Pons (tissue), 1 donor: ENCODE measurements around the gene CDH1.
"Not testable (repeated sequence)": the region's sequence is repeated elsewhere in the genome, so short reads cannot be mapped to it uniquely, and the experiment has no call there.

Source experiments
- DNase-seq: peaks from one replicate; pipeline ENCODE4 v3.0.0-alpha.2; 2016; ENCODE audit warnings: low spot score

CDH1 gene

DNA sequence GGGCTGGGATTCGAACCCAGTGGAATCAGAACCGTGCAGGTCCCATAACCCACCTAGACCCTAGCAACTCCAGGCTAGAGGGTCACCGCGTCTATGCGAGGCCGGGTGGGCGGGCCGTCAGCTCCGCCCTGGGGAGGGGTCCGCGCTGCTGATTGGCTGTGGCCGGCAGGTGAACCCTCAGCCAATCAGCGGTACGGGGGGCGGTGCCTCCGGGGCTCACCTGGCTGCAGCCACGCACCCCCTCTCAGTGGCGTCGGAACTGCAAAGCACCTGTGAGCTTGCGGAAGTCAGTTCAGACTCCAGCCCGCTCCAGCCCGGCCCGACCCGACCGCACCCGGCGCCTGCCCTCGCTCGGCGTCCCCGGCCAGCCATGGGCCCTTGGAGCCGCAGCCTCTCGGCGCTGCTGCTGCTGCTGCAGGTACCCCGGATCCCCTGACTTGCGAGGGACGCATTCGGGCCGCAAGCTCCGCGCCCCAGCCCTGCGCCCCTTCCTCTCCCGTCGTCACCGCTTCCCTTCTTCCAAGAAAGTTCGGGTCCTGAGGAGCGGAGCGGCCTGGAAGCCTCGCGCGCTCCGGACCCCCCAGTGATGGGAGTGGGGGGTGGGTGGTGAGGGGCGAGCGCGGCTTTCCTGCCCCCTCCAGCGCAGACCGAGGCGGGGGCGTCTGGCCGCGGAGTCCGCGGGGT lies at the start of gene CDH1:
TSS of gene CDH1 (plus strand) at position 247 of the 684 bp plus-strand sequence. CDS start at position 371, 124 bp downstream.
- DNase-seq = no peak

DNA sequence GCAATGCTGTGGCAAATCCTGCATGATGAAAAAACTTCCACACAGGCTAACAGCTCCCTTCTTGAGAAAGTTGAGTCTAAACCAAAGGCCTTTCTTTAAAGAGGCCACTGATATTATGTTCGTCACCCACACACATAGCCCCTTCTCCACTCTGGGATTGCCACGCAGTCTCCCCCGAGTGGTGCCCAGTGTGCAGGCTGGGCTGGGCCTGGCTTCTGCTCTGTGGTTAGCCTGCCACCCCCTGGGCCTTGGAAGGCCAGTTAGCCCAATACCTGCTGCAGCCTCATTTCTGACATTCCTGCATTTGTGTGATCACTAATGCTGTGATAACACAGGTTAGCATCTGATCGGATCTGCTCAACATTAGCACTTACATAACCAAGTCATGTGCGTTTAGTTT lies 47.2 kb upstream of the CDH1 start:
- DNase-seq = no peak

- no peak for DNase-seq
Measured at GRCh38 chr16:68695575-68695974, 41.5 kb upstream of the CDH1 start.

DNA sequence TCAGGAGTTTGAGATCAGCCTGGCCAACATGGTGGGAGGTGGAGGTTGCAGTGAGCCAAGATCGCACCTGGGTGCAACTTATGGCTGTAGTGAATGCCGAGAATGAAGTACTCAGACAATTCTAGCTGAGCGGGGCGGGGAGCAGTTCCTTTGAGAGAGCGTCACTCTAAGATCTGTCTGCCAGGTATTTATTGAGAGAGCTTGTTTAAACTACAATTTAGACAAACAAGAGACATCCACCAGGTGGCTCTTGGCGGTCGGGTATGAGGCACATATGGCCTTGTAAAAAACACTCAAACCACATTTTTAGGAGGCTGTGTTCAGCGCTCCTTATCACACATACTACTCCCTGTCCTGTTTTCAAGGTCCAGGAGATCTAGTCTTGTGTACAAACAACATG lies 40.6 kb upstream of the CDH1 start:
- DNase-seq = no peak

DNA sequence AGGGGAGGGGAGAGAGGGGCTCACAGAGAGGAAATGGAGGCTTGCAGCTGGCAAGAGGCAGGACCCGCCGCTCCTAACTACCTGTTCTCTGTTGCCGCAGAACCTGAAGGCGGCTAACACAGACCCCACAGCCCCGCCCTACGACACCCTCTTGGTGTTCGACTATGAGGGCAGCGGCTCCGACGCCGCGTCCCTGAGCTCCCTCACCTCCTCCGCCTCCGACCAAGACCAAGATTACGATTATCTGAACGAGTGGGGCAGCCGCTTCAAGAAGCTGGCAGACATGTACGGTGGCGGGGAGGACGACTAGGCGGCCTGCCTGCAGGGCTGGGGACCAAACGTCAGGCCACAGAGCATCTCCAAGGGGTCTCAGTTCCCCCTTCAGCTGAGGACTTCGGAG lies 39.0 kb upstream of the CDH1 start:
- DNase-seq = no peak

DNA sequence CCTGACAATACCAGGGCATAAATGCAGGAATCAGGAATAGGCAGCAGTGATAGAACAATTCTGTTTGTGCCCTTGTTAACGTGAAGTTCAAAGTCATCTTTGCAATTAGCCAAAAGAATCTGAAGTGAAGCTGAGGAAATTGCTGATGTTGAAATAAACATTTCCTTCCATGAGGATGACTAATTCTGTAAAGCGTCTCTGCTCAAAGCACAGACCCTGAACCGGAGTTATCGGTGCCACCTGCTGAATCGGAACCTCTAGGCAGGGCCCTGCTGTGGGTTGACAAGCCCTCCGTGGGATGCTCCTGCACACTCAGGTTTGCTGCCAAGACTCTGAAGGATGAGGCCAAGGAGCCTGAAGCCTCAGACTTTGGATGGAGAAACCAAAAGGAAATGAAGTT lies 37.0 kb upstream of the CDH1 start:
- peak; percentile 13 for DNase-seq

DNA sequence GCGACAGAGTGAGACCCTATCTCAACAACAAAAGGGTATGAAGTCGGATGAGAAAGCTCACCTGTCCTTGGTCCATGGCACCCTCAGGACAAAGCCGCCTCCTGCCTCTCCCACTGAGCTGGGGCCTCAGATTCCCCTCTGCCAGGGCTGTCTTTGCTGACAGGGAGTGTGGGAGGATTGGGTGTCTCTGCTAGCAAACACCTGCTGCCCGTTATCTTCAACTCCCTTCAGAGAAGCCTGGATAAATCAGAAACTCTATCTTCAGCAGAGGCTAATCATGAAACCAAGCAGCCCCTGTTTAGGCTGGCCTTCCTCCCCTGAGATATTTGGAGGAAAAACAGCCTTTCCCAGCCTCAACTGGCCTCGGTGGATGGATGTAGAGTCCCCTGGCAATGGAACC lies 36.3 kb upstream of the CDH1 start:
- no peak for DNase-seq

- DNase-seq = peak; percentile 90
Measured at GRCh38 chr16:68704232-68704867, 32.7 kb upstream of the CDH1 start.

DNA sequence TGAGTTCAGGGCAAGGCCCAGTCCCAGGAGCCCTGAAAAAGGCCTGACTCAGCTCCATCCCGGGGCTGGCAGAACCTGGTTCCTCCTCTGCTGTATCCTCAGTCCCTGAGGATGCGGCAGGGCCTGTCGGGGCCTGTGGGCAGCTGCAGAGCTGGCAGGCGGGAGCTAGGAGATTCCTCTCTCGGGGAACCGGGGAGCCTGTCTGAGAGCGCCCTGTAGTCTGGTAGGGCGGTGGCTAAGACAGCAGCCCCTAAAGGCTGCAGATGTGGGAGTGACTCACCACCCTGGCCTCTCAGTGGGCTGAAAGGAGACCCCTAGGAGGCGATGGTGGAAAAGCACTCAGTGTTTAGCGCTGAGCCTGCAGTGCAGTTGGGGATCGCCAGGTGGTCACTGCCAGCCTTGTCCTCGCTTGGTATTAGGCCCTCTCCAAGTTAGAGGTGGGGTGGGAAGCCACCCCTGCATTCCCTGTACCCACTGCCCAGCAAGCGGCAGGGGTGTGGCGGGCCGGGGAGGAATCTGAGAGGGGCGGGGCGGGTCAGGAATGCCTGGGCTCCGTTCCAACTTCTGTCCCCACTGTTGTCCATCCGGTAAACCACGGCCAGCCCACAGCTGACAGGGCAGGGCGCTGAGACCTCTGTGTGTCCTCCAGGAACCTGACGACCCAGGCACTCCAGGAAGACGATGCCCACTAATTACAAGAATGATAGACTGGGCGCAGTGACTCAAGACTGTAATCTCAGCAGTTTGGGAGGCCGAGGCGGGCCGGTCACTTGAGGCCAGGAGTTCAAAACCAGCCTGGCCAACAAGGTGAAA lies 29.5 kb upstream of the CDH1 start:
- no peak for DNase-seq

- DNase-seq = no peak
Measured at GRCh38 chr16:68710211-68710610, 26.9 kb upstream of the CDH1 start.

DNA sequence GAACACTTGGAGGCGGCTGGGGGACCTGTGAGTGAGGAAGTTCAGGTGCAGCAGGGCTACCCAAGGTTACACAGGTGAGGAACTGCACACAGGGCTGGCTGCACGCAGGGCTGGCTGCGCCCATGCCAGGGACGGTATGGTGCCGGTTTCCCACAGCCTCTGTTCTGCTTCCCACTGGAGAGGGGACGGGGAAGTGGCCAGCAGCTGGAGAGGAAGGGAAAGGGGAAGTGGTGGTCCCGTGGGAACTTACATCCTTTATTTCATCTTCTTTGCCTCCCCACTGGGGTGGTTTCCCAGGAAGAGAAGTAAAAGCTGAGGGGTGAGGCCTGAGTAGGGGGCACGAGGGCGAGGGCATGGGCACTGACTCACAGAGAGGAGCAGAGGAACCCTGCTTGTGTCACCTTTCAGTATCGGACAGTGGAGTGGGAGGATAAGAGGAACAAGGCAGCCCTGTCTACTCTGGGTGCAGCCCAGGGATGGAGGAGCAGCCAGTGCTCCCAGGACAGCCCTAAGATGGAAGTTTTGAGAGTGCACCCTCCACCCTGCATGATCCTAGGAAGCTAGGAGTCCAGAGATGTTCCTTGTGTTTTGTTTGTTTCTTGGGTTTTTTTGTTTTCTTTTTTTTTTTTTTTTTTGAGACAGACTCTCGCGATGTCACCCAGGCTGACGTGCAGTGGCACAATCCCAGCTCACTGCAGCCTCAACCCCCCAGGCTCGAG lies 25.5 kb upstream of the CDH1 start:
- peak; percentile 37 for DNase-seq

GRCh38 chr16:68713361-68713760 lies 23.7 kb upstream of the CDH1 start:
- no peak for DNase-seq

DNA sequence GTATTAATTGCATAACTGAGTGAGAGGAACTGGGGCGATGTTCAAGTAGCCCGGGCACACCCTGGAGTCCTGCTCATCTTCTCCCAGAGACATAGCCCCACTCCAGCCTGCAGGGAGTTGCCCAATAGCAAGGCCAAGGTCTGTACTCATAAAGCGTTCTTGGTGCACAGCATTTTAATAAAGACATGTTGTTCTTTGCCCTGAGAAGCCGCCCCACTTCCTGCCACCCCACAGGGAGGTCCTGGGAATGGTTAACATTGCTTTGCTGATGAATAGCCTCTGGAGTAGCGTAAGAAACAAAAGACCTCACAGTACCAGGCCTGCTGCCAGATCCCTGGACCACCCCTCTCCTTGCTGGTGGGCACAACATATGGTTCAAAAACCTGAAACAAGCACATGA lies 21.6 kb upstream of the CDH1 start:
- no peak for DNase-seq

DNA sequence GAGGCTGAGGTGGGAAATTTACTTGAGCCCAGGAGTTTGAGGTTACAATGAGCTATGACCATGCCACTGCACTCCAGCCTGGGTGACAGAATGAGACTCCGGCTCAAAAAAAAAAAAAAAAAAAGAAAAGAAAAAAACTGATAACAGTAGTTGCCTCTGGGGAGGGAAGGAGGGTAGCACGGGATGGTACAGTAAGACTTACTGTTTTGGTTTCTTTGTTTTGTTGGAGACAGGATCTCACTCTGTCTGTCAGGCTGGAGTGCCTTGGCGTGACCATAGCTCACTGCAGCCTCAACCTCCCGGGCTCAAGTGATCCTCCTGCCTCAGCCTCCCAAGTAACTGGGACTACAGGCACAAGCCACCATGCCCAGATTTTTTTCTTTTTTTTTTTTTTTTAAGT lies 20.6 kb upstream of the CDH1 start:
- DNase-seq = not testable (repeated sequence)

DNA sequence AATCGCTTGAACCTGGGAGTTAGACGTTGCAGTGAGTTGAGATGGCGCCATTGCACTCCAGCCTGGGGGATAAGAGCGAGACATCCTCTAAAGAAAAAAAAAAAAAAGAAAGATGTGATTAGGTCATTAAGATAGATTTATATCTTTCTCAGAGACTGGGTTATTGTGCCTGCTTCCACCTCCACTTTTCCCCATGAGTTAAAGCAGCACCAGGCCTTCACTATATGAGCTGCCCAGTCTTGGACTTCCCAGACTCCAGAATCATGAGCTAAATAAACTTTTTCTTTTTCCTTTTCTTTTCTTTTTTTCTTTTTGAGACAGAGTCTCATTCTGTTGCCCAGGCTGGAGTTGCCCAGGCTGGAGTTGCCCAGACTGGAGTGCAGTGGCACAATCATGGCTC lies 19.4 kb upstream of the CDH1 start:
- DNase-seq = no peak

- no peak for DNase-seq
Measured at GRCh38 chr16:68718590-68718989, 18.5 kb upstream of the CDH1 start.

DNA sequence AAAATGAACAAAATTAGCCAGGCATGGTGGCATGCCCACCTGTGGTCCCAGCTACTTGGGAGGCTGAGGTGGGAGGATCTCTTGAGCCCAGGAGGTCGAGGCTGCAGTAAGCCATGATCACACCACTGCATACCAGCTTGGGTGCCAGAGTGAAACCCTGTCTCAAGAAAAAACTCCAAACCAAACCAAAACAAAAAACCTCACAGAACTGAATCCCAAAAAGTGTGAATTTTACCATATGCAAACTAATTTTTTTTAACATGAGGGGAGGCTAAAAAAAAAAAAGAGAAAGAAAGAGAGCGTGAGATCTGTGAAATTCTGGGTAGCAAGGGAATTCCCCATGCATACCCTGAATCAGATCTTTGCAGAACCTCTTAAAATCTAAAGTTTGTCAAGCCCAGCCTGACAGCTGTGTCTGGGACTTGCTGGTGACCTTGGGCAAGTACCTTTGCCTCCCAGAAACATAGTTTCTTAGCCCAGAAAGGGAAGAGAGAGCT lies 17.1 kb upstream of the CDH1 start:
- no peak for DNase-seq

- no peak for DNase-seq
Measured at GRCh38 chr16:68722119-68723024, 14.7 kb upstream of the CDH1 start.

- no peak for DNase-seq
Measured at GRCh38 chr16:68724797-68725196, 12.3 kb upstream of the CDH1 start.

DNA sequence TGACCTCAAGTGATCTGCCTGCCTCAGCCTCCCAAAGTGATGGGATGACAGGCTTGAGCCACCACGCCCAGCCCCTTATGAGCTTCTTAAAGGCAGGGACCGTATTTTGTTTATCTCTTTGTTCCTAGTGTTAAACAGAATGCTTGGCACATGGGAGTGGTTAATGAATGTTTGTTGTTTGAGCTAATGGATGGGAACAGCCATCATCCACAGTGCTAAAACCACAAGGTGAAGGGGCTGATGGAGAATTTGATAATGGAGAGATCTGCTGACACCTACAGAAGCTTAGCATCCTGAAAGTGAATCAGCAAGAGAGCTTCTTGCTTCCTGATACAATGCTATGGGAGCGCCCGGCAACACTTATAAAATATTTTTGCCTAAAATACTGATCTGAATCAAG lies 8.6 kb upstream of the CDH1 start:
- DNase-seq = no peak

- DNase-seq = no peak
Measured at GRCh38 chr16:68731637-68732036, 5.5 kb upstream of the CDH1 start.
